GM21737 (cell line): ENCODE measurements around the gene LARGE1.

Experiments used
- ATAC-seq: cut with Tn5 transposase; IDR thresholded peaks from one replicate; pipeline ENCODE4 v1.9.1; 2021; ENCODE audit warnings: mild to moderate bottlenecking, moderate library complexity; ENCODE audit not compliant: unreplicated experiment

LARGE1 gene

DNA sequence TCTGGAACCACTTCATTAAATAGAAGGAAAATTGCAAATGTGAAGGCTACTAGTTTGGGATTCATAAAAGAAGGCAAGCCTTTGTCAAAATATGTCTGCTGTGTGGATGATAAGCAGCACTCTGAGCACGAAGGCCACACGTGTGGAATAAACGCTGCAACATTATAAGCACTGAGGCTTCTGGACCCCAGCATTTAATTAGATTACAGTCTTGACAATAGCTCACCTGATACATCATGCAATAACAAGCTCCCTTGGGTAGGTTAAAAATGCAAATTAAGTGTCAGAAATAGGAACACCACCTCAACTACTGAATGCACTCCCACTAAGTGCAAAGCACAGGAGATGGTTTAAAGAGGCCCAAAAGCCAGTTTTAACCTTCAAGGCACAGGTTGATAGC is 179.3 kb downstream of the LARGE1 start:
- no peak for ATAC-seq

DNA sequence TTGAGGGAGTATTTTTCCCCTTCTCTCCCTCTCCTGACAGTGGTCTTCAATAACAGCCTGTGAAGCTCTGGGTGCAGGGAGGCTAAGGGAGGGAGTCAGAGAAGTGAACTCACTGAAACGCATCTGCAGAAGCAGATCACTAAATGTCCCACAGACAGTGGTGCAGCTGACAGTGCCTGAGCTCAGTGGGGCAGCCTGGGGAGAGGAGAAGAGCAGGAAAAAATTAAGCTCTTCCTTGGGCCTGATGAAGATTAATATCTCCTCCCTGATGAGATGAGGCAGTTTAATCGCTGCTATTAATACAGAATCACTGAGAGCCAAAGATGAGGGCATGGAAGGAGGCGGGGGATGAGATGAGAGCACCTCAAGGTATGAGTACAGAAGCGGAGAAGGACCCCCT is 180.8 kb downstream of the LARGE1 start:
- ATAC-seq = no peak

DNA sequence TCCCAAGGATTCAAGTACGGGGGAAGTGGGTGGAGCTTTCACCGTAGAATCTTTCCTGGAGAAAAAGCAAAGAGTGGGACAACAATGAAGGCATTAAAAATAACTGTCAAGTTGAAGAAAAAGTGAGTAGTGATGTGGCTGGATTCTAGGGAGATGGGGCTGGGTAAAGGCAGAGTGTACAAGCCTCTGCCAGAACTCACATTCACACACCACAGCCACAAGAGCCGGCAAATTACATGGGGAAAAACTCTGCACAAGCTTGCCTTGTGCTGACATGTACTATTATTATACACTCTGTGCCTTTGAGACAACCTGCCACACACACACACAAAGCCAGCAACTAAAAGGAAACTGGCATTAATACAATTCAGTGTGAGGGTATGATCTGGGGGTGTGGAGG is 182.6 kb downstream of the LARGE1 start:
- ATAC-seq = no peak

DNA sequence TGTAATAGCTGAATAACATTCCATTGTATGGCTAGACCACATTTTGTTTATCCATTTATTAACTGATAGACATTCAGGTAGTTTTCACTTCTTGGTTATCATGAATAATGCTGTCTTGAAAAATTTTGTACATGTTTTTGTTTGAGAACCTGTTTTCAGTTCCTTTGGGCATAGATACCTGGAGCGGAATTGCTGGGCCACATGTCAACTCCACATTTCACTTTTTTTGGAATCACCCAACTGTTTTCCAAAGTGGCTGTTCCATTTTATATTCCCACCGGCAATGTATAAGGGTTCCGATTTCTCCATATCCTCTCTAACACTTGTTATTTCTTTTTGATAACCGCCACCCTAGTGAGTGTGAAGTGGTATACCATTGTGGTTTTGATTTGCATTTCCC is 184.3 kb downstream of the LARGE1 start:
- ATAC-seq = no peak

DNA sequence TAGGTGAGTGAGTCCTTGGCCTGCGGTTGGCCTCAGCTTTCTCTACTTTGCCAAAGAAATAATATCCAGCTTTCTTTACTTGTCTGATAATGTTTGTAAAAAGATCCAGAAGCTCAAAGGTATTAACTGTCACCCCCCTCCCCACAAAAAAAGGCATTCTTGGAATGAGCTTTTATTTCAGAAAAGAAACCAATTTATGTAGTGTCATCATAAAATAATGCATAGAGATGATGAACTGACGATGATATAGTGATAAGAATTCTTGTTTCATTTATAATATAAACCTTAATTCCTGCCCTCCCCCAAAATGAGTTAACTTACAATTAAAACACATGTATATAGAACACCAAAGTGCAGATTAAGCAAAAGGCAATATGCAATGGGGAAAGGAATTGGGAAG is 191.4 kb downstream of the LARGE1 start:
- no peak for ATAC-seq

DNA sequence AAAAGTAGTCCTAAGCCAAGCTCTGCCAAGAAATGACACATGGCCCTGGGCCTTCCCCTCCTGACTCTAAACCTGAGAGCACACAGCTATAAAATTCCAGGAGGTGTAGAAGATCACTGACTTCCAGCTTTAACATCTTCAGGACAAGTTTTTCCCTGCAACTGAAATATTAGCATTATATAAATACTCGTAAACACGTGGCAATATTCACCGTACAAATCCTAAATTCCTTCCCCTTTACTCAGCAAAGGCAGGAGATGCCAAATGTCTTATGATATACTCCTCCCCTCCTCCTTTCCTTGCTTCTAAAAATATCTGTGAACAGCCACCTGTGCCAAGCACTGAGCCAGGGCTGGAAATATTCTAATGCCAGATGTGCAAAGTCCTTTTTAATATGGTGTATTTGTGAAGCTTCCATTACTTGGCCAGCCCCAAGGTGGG is 194.0 kb downstream of the LARGE1 start:
- no peak for ATAC-seq

DNA sequence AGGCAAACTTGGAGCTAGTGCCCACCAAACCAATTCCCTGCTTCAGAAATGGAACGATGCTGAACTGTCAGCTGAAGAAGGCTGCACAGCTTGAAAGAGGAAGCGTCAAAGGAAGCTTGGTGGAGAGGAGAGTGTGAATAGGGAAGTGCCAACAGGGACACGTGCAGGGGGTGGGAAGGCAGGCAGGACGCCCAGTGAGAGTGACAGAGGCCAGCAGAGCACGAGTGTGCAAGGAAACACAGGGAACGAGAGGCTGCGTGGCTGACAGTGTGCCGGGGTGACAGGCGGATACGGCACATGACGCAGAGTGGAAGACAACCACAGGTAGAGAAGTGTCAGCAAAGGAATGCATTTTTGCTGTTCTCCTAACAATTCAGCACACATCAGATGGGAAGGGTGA is 196.4 kb downstream of the LARGE1 start:
- ATAC-seq = no peak

DNA sequence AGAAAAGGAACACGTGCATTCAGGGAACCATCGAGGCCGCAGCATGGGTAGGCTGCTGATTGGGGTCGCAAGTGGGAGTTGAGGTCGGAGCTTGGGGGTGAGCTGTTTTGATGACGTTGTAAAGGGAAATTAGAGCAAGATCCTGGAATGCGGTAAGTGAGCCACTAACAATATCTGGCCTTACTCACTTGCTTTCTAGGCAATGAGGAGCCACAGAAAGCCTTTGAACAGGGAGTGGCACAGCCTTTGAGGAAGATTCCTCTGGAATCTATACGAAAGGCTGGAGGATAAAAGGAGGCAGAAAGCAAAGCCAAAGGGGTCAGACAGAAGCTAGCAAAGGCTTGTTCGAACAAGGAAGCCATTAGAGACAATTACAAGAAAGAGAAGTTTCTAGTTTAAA is 197.5 kb downstream of the LARGE1 start:
- ATAC-seq = no peak

DNA sequence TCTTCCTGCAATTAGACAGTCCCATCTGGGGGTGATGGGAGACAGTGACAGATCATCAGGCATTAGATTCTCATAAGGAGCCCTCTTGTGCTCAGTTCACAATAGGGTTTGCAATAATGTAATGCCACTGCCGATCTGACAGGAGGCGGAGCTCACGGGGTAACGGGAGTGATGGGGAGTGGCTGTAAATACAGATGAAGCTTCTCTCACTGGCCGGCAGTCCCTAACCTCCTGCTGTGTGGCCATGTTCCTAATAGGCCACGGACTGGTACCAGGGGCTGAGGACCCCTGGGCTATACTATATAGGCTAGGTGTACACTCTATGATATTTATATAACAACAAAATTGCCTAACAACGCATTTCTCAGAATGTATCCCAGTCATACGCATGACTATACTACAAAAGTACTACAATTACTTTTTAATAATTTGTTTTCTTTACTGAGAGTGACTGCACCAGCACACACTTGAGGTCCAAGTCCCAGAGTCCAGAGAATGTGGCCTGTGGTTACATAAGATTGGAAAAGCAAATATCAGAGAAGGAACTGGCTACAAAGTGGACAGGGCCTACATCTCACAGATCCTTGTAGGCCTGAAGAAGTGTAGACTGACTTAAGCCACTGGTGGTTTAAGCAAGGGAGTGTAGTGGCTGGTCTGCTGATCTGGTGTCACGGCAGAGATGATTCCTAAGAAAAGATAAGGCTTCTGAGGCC is 200.0 kb downstream of the LARGE1 start:
- ATAC-seq = no peak

DNA sequence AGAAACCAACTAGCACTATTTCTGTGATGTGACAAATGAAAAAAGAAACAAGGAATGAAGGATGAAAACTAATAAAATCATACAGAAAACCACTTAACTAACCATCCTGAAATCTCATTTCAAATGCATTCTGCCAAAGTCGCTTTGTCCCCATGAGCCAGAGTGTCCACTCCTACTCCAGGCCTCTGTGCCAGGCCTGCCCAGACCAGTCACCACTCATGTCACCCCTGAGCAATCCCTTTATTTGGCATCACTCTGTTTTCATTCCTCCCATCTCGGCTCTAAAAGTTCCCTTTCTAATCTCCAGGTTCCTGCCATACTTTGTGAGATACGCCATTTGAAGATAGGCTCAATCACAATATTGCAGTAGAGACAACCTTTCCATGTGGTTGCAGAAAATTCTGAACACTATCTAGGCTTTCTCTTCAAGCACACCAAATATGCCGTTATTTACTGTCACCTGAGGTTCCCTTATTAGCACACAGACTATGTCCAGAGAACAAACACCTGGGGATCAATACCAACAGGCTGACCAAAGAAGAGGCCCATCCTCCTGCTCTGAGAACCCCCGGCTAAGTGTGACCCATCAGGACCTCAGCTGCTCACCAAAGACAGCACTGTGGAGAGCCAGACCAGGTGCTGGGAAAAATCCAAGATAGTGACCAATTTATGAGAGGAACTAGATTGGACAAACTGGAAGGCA is 202.4 kb downstream of the LARGE1 start:
- ATAC-seq = no peak

DNA sequence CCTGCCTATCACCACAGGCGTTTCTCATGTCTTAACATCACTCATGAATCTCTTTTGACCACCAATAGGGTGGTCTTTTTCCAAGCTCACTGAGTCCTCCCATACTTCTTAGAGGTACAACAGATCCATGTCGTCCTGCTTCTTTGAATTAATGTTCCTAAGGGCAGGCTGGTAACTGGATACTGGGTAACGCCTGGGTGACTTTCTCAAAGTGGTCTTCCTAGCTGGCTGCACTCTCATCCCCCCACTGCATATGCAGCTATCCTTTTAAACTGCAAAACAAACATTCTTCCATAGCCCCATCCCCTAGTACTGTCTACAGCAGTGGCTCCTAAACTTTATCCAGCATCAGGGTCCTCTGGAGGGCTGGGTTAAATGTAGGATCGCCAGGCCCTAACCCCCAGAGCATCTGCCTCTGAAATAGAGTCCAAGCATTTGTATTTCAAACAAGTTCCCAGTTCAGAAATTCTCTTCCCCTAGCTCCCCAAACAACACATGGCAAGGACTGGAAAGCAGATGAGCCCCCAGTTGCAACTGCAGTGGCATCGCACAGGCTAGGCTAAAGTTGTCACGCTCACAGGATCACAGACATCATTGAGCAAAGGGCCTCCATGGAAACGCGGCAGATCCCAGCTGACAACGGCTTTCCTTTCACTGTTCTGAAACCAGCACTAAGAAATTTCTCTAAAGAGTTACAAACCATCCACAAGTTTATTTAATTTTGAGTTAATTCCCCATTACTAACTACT is 204.9 kb downstream of the LARGE1 start:
- no peak for ATAC-seq

DNA sequence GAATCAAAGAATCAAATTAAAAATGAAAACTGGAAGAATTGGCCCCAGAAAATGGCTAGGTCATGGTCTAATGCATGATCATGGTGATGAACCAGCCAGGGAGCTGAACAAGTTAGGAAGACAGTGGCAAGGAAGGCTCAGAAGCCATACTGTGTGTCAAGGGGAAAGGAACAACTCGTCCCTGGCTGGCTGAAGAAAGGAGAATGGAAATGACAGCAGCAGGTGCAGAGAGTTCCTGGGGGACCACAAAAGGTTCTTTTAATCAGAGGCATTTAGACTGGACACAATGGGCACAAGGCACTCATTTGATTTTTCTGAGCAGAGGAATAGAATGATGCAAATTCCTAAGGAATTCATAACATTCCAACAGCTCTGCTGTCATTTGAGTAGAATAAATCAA is 209.9 kb downstream of the LARGE1 start:
- ATAC-seq = no peak

DNA sequence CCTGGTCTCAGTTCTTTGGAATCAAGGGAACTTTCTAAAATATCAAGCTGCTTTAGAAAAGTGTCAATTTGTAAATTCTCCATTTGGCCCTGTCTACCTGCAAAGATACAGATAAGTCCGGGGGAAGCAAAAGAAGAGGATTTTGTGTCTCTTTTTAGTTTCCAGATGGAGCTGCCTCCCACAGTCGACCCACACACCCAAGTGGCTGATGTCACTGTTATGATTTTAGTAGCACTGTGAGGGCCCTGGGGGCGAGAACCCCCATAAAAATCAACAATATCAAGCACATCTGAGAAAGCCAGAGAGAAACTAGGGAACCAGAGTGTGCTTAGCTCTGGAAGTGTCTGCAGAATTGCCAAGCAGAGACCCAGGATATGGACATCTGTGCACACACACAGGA is 212.7 kb downstream of the LARGE1 start:
- no peak for ATAC-seq

DNA sequence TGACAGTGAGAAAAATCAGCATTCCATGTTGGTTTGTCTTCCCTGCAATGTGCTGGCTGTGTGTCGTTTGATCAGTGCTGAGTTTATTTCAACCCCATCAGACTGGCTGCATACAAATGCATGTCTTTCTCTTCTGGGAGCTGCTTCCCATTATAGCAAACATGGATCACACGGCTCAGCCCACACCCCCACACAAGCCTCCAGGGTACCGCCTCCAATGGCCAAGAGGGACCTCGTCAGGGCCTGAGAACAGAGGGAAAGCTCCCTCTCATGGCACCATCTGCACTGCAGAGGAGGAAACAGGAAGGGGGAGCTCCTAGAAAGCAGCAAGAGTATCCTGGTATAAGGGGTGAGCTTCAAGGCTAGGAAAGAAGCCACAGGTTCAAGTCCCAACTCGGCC is 214.2 kb downstream of the LARGE1 start:
- no peak for ATAC-seq

DNA sequence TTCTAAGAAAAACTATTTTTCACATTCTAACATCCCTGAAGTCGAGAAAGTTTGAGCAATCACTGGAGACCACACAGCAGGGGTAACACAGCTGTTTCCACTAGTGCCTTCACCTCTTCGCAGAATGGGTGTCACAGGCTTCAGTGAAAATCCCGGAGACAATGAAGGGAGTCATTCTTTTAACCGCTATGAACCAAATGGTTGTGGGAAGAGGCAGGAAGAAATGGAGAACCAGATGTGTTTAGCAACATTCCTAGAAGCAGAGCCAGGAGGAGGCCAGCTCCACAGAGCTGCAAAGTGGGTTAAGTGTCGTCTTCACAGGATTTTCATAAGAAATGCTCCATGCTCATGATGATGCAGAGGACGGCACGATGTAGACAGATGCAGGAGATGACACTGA is 221.1 kb downstream of the LARGE1 start:
- no peak for ATAC-seq

DNA sequence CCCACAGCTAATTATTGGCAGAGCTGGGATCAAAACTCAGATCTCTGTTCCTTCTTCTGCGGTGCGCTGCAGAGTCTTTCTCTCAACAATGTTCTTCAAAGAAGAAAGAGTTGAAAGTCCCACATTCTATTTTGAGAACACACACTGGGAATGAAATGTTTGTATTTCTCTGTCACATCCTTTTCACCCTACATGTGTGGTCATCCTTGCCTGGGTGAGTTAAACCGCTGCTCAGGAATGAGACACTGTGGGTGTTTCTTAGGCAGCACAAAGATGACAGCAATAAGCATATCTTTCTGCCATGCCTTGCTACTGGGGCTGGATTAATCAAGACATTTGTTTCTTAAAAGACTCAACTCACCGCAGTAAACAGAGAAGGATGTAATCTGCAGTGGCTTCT is 222.6 kb downstream of the LARGE1 start:
- no peak for ATAC-seq

DNA sequence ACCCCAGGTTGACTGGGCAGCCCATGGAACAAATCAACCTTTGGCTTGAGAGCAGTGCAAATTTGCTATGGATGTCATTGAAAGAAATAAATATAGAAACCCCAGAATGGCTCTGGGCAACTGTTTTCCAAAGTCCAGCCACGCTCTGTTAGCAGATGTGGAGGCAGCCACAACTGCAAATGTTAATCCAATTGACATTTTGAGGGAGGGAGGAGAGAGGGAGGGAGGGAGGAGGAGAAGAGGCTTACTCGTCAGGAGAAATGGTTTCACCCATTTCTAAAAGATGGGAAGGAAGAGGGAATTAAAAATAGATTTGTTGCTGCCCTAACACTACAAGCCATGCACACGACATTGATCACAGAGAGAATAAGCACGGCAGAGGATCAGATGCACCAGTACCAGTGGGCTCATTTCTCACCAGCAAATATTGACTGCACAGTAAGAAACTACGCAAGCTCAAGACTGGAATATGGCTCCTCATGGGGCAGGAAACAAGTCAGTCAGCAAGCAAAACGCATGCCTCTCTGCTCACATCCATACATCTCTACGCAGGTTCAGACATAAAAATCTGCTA is 229.1 kb downstream of the LARGE1 start:
- ATAC-seq = no peak

DNA sequence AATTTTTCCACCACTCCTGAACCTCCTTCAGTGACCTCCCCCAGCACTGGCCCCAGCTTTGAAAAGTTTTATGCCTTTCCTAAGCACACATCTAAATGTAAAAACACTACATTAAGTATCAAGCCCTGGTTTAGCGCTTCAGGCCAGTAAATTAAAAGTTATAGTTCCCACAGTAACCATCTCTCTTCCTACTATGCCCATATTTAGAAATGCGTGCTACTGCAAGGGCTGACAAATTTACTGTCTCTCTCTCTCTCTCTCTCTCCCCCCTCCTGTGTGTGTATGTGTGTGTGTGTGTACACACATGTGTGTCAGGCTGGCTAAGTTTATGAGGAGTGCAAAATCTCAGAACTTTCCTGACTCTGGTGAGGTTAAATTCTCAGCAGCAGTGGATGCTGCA is 231.4 kb downstream of the LARGE1 start:
- ATAC-seq = no peak

DNA sequence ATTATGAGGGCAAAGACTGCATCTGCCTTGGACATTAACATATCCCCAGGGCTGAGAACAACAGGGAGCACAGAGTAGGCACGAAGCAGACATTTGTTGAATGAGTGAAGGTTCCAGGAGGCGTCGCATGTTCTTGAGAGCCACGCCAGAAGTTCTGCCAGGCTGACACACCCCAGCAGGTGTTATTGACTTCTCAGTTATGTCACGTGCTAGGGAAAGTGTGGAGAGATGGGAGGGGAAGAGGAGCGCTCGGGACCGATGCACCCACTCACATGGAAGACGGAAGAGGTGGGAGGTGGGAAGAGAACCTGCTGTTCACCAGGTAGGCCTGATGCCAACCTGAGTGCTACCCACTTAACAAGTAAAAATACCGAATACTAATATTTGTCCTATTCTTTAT is 232.8 kb downstream of the LARGE1 start:
- no peak for ATAC-seq

DNA sequence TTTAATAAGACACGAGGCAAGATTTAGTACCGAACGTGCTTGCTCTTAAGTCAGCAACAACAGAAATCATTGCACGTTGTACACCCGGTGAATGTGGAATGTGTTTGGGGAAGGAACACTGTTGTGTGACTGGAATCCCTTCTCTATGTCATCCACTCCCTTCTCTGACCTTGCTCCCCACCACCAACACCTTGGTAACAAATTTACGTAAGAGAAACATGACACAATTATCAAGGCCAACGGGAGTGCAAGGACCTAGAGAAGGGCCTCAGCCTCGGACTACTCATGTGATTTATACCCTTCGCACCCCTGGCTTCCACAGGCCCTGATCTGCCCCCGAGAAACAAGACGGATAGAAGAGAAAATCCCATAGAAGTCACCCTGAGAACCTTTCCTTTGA is 236.2 kb downstream of the LARGE1 start:
- ATAC-seq = no peak

DNA sequence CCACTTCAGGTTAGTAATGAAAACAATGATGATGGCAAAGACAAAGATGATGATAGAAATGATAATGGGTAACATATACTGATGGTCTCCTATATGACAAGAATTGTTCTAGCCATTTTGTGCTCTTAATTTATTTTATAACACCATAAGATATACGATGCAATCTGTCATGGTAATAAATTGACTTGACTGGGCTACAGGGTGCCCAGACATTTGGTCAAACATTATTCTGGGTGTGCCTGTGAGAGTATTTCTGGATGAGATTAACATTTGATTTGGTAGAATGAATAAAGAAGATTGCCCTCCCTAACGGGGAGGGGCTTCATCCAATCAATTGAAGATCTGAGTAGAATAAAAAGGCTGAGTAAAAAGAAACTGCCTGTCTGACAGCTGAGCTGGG is 237.3 kb downstream of the LARGE1 start:
- ATAC-seq = no peak

DNA sequence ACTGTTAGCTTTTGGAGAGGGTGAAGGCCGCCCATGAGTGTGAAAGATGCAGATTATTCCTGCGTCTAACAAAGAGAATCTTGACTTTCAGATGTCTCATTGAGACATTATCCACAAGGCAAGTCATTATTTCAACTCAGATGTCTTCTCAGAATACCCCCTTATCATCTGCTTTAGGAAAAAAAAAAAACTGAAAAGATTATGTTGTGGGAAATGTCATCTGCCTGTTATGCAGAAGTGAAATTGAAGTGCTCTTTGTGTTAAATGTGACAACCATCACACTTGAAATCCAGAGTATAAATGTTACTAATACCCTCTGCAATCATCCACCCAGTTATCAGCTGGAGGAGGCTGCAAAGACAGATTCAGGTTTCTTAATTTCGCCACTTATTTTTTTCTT is 239.6 kb downstream of the LARGE1 start:
- no peak for ATAC-seq
